AG08396 (cell line): ENCODE data around the gene TRPM3.
"Not testable (repeated sequence)": the region's sequence is repeated elsewhere in the genome, so short reads cannot be mapped to it uniquely, and the experiment has no call there.

Experiments used
- DNase-seq: peaks from one replicate; pipeline ENCODE4 v3.0.0; 2012; ENCODE audit warnings: low spot score, mixed read lengths

Gene TRPM3

DNA sequence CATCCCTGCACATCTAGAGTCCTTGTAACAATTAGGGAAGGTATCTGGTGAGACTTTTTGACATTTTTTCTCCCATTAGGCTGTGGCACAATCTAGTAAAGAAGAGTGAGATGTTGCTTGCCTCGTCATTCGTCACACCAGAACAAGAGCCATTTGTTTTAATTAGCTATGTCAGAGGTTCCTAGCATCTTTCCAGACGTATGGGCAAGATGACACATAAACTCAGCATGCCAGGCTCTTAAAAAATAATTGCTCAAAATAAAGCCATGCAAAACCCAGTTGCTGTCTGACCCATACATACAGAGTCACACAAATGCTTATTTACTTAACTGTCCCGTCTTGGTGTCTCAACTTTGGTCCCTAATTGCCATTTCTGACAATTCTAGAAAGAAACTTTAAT, 125.9 kb downstream of the TRPM3 start:
- DNase-seq = no peak

DNA sequence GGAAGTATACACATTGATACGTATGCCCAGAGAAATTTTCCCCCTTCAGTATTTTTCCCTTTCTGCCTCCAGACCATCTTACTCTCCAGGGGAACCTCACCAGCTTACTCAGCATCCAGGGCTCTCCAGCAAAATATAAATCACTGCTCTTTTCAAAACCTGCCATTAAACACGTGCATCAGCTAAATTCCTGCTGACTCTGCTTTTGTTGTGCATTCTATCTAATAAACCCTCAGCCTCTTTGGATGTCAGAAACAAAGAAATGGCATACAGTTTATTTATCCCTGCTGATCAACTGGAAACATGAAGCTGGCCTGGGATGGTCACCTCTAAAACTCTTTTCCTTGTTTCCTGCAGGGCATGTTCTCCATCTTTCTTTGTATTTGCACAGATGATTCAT, 126.8 kb downstream of the TRPM3 start:
- no peak for DNase-seq

DNA sequence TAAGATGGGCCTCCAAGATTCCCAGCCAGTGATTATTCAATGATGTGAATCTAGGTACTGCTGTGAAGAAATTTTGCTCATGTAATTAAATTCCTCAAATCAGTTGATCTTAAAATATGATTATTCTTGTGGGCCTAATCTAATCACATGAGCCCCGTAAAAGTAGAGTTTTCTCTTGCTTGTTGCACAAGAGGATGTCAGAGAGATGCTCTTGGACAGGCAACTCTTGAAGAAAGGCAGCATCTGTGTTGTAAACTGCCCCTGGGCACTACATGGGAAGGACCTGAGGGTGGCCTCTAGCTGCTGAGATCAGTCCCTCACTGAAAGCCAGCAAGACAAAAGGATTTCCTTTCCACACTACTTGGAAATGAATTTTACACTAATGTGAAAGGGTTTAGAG, 132.9 kb downstream of the TRPM3 start:
- DNase-seq = no peak

DNA sequence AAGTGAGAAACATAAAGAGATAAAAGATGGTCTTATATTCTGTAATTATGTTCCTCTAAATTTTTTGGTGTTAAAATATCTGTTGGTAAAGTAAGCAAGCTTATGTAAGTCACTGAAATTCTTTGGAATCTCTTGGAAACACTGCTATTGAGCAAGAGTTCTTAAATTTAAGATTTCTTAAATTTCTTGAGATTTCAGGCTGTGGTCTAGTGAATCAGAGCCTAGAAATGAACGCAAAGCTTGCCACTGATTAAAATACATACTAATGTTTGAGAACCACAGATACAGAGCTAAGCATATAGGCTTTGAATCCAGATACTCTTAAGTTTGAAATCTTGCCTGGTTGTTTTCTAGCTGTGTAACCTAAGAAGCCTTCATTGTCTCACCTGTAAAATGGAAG, 133.4 kb downstream of the TRPM3 start:
- DNase-seq = peak; percentile 15

DNA sequence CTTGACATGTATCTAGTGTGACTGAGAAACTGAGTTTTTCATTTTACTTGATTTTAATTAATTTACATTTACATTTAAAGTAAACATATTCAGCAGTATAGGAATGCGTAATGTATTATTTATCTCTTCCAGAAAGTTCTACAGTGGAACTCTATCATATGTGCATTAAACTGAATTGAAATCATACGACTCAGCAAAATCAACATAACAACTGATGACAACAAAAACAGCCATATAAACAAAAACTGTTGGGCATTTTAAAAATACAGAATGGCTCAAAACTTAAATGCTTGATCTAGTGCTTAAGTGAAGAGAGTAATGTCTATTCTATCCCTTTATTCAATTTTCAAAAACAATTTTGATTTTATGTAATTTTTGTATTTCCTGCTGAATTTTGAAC, 134.4 kb downstream of the TRPM3 start:
- DNase-seq = no peak

DNA sequence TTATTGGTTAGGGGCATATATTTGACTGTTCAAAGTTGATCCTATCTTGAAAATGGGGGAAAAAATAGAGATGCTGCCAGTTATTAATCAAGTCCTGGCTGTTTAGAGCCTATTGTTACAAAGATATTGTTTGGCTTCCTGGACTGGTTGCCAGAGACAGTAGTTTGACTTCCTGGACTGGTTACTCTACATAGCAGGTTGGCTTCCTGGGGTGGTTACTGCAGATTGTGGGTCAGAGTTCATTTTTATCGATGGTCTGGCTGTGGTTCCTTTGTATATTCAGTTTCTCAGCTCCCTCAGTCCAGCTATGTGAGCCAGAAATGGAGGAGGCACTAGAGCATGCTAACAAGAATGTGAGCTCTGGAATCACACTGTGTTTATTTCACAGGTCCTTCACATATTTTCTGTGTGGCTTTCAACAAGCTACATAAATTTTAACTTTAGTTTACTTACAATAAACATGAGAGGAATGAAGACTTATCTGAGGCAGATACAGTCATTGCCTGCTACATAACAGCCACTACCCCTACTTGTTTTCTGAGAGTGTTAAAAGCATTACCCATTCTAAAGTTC, 137.6 kb downstream of the TRPM3 start:
- DNase-seq = peak; percentile 17

DNA sequence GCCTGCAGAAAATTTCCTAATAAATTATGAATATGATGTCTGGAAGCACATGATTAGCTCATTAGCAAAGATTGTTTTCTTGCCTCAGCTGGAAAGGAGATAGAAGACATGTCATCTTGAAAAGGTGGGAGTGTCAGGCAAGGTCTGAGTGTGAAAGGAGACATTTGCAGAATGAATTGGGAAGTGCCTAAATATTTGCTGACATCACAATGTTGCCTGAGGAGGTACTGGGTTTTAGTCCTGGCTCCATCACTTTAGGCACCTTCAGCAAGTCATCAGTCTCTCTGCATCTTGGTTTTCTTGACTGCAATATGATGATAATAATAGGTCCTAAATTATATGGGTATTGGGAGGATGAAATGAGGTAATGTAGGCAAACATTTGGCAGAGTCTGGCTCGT, 140.1 kb downstream of the TRPM3 start:
- DNase-seq = no peak

DNA sequence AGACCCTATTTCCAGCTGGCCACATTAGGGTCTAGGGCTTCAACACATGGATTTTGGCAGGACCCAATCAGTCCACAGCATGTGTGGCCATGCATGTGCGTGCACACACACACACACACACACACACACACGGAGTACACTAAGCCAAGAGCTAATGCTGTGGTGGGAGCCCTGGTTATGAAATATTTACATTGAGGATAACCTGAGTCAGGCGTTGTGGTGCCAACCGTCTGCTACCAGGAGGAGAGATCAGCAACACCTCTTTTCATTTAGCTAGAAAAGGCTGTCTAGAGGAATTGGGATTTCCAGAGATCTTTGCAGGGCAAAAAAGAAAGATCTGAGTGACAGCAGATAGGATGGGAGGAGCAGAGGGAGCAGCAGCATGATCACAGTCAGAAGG, 141.5 kb downstream of the TRPM3 start:
- no peak for DNase-seq

DNA sequence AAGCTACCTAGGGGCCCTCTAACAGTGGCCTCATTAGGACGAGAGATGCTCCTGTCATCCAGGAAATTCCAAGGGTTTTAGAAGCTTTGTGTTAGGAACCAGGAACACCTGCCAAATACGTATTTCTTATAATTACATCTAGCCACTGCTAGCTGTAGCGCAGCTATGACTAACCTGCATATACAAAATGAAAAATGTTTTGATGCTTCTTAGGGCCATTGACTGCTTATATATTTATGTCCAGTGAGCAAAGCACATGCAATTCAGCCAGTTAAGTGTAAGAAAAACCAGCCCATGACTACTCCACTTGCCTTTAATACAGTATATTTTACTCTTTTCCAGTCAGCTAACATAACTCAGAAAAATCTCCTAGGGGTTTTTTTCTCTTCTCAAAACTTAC, 143.3 kb downstream of the TRPM3 start:
- DNase-seq = no peak

DNA sequence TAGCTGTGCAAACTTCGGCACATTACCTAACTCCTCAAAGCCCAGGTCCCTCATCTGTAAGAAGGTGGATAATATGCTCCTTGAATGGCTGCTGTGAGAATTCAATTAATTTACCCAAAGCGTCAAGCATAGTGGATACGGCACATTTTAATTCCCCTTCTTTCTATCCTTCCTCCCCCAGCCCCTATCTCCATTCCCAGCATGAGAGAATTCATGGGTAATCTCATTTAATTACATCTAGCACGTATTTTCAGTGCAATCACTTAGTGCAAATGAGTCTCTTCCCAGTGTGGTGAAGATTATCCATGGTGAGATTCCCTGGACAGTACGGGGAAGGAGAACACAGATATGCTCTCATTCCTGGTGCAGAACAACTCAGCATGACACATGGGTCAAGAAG, 145.6 kb downstream of the TRPM3 start:
- no peak for DNase-seq

DNA sequence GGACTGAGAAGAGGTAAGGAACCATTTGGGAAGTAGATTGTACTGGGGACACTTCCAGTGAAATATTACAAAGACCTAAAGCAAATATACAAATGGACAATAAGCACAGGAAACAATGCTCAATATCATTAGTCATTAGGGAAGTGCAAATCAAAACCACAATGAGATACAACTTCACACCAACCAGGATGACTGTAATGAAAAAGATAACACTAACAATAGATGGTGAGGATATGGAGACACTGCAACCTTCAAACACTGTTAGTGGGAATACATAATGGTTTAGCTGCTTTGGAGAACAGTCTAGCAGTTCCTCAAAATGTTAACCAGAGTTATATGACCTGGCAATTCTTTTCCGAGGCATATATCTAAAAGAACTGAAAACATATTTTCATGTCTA, 149.7 kb downstream of the TRPM3 start:
- DNase-seq = no peak

DNA sequence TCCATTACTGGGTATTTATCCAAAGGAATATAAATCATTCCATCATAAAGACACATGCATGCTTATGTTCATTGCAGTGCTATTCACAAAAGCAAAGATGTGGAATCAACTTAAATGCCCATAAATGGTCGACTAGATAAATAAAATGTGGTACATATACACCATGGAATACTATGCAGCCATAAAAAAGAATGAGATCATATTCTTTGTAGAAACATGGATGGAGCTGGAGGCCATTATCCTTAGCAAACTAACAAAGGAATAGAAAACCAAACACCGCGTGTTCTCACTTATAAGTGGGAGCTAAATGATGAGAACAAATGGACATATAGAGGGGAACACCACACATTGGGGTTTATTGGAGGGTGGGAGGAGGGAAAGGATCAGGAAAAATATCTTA, 155.0 kb downstream of the TRPM3 start:
- not testable (repeated sequence) for DNase-seq

DNA sequence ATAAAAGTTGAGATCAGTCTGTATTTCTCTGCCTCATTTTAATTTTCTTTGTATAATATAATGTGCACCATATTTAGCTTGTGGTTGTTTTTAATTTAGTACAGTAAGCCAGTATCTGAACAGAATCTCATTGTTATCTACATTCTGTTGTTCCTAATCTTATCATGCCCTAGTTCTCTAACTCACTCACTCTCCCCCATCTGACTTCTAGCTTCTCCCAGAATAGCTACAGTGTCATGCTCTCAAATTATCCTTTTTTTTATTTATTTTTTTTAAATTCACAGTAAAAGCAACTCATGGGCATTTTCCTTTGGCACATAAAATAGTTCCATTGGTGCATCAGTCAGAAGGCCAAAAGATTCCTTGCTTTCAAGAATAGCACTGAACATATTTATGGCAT, 156.6 kb downstream of the TRPM3 start:
- DNase-seq = no peak

DNA sequence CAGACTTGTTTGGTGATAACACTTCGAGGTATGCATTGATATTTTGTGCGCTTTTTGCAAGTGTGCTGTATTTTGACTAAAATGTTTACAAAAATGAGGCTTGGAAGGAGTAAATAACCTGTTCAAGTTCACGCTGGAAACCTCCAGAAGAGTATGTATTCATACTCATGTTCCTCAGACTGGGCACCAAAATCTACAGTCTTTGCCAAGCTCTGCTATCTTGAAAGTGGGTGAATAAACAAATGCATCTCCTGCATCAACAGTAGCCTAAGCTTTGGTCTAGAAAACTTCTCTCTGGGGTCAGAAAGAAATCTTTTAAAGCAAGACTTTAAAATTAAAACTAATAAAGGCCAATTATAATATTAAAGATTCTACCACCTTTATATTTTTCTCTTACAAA, 157.9 kb downstream of the TRPM3 start:
- DNase-seq = no peak

DNA sequence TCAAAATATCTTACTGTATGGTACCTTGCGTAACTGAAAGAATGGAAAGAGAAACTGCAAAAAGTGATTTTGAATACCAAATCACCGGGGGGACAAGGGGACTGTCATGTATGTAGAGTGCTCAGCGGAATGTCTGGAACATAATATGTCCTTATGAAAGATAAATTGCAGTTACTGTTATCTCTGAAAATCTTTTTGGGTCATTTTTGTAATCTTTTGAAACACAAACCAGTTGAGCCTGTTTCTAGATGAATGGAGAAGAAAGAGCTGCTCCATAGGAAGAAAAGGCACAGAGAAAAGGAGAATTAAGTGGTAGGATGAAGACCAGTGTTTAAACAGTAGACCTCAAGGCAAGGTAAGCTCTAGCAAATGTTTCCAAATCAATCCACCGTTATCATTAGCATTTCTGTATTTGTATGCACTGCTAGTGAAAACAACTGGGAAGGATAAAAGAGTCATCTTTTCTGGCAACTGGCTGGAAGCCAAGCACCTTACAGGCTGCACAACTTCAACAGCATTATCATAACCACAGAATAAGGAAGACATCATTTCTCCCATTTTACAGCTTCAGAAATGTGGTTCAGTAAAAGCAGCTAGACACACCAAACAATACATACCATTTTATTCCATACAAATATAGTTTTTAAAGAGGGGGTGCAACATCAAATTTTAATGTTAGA, 158.5 kb downstream of the TRPM3 start:
- no peak for DNase-seq

DNA sequence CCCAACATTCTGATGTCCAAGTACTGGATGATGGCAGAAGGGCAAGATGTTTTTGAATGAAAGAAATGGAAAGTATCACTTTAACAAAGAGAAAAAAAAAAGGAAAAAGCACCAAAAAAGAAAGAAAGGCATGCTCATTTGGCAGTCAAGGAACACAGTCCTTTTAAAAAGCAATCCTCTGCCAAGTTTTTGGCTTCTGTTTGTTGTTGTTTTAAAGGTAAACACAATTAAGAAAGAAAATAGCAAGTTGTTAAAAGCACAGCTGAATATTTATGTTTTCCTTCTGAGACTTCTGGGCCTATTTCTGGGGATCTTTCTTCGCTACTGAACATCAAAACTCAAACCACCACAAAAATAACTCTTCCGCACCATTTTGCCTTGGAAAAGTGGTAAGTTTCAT, 162.1 kb downstream of the TRPM3 start:
- DNase-seq = no peak

DNA sequence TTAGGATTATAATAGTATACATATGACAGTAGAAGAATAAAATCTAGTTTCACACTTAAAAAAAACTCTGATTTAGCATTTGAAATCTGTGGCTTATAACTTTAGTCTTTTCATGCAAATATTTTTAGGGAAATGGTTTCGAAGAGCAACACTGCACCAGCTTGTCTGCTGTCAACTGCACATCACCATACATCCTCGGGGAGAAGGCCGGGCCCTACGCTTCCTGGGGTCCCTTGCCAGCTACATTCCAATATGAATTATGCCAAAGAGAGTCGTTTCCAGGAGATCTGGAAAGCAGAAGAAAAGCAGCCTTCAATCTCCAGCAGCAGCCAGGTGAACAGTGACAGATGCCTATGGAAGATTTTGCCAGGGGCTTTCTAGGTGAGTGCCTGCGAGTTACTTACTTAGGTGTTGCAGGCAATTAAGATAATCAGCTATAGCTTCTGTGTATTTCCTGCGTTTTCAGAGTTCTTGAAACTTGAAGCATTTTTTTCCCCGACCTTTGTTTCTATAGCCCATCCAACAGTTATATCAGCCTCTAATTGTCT, 166.8 kb downstream of the TRPM3 start:
- DNase-seq = no peak

DNA sequence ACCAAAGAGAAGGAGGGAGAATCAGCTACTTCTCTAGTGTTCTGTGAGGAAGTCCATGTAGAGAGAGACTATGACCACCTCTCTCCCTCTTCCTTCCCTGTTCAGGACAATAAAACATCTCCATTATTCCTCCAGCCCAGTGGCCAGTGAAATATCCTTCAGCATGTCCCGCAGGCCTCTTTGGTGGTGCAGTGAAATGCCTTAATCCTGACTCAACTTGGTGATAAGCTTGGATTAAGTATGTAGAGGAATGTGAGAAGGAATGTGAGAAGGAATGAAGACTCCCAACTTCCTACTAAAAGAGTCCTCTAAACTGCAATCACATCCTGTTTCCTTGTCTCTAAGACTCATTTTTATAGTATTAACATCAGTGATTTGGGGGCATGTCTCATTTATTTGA, 167.3 kb downstream of the TRPM3 start:
- DNase-seq = peak; percentile 74

DNA sequence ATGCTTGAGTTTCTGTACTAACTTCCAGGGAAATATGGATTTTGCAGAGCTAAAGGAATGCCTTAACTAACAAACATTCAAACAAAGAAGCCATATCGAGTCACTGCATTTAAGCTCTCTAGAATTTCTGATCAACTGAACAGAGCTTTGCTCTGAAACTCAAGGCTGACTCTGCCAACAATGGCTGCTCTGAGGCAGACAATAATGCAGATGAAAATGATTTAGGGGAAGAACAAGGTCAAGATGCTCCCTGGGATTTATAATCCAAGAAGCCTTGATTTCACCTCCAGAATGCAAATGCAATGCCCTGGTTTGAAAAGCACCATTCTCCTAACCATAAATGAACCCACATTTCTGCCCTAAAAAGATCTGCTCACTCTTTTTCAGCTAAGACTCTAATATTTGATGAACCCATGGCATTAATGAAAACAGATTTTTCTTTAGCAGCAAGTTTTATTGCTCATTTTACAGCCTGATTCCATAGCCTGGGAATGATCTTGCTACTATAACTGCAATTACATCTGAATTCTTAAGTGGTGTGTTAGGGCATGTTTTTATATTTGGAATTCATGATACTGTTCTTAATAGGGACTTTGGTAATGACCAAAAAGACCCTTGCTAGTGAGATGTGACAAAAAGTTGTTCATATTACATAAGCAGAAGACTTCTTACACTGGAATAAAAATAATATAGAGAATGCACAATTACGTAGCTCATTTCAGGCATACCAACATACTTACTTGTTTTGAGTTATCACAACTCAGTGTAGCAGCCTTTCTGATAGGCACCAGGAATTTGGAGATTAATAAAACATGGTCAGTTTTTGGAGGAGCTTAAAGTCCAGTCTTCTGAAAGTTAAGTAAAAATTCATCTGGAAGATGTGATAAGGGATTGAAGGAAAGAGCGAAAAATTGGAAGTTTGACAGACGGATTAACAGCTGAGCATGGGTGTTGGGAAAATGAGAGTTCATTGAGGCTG, 169.4 kb downstream of the TRPM3 start:
- DNase-seq = no peak

DNA sequence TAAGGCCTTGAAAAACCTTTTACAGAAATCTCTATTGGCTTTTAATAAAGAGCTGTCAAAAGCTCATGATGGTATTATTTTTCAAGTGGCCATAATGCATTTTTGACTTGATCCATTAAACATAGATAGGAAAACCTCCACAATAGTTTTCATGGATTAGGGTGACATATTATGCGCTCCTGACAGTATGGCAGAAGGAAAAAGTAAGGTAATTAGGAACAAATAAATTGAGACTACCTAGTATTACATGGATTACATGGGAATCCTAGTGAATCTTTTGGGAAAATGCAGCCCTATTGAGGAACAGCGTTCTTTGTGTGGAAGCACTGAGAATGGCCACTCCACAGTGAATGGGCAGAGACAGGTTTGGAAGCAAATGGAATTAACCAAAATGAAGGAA, 171.2 kb downstream of the TRPM3 start:
- DNase-seq = no peak

DNA sequence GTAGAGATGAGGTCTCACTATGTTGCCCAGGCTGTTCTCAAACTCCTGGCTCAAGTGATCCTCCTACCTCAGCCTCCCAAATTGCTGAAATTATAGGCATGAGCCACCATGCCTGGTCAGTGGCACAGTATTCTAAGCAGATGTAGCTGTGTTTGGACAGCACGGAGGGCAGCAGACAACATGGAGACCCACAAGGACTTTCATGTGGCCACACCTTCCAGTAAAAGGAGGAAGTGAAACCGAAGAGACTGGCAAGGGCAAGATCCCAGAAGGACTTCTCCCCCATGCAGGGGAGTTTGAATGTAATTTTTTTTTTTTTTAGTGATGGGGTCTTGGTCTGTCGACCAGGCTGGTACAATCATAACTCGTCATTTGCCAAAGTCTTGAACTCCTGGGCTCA, 172.2 kb downstream of the TRPM3 start:
- DNase-seq = no peak

DNA sequence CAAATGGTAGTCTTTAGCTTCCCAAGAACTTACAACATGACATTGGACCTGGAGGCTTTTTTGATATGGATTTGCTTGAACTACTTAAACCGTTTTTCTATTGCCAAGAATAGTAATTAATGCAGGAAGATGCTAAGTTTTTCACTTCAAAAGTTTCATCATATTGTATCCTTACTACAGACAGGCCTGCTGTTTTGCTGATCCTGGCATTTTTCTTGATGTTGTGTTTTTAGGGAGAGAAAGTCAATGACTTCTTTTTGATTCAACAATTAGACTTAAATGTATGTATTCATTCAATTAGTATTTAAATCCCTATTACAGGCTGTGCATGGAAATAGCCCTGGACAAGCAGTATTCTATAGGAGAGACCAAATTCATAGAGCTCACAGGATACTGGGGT, 172.7 kb downstream of the TRPM3 start:
- DNase-seq = no peak

DNA sequence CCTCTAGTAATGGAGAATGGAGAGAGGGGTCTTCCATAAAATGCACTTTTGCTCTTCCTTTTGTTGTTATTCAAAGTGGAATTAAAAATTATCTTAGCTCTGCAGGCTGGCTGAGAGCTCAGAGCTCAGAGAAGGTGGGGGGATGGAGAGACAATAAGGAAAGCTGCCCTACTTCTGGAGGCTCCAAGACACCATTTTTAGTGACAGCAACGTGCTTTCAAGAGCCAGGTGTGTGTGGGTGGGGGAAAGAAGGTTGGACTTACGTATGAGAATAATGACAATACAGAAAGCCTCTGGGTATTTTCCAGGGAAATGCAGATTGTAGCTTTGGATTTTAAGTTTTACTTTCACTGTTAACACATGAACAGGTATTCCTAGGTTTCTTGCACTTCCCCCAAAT, 173.9 kb downstream of the TRPM3 start:
- no peak for DNase-seq
